ENCODE data around the gene KRTAP5-3.
"Not testable (repeated sequence)": the region's sequence is repeated elsewhere in the genome, so short reads cannot be mapped to it uniquely, and the experiment has no call there.

KRTAP5-3 gene, protein sequence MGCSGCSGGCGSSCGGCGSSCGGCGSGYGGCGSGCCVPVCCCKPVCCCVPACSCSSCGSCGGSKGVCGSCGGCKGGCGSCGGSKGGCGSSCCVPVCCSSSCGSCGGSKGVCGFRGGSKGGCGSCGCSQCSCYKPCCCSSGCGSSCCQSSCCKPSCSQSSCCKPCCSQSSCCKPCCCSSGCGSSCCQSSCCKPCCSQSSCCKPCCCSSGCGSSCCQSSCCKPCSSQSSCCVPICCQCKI

DNA sequence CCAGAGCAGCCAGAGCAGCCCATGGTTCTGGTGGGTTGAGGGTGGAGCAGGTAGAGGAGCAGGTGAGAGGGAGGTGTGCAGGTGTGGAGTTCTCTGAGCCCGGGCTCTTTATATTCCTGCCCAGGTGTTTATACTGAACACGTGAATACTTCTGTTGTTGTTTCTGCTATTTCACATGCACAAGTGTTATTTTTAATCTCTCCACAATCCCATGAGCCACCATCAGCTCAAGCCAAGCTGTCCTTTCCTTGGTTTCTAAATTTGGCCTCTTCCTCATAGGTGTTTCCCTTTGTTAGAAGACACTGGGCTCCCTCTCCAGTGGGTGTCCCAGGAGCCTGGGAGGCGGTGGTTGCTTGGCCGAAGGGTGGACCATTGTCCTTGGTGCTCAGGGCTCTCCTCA is at the start of gene KRTAP5-3:
TSS of gene KRTAP5-3 (minus strand) at position 101 of the 400 bp plus-strand sequence. CDS start at position 23, 78 bp downstream.
- DNase-seq (ENCODE audit: low spot score) = no peak

GRCh38 chr11:1656670-1657069 is 48.4 kb upstream of the KRTAP5-3 start:
- DNase-seq (ENCODE audit: low spot score) = no peak

GRCh38 chr11:1656061-1656441 is 47.8 kb upstream of the KRTAP5-3 start:
- no peak for DNase-seq (ENCODE audit: low spot score)

GRCh38 chr11:1655168-1656060 is 47.2 kb upstream of the KRTAP5-3 start:
- no peak for DNase-seq (ENCODE audit: low spot score)

DNA sequence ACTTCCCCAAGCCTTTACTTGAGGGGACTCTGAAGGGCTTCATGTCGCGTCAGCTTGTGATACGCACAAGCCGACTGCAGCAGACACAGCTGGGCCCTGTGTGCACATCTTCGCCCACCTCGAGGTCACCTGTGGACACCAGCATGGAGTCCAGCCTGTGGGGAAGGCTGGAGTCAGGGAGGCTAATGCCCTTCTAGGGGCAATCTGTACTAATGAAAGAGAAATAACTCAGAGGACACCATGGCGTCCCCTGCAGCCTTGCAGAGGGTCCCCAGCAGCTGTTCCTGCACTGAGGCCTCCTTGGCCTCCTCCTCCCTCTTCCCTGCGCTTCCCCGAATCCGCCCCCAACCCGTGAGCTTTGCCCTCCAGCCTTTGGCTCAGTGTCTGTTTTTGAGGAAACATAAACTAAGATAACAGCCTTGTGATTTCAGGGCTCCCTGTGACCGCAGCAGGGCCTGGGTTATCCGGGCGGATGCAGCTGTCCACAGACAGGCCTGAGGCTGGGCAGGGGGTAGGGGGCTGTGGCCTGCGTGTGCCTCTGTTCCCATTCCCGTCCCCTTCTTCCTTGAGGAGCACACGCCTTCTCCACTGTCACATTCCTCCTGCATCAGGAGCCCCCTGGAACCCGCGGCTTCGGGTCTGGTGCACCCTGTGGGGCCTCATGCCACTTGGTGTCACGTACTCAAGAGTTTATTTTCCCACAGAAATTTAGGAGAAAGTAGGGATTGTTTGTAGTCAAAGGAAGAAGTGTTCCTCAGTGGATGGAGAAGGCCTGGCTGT is 46.3 kb upstream of the KRTAP5-3 start:
- no peak for DNase-seq (ENCODE audit: low spot score)

DNA sequence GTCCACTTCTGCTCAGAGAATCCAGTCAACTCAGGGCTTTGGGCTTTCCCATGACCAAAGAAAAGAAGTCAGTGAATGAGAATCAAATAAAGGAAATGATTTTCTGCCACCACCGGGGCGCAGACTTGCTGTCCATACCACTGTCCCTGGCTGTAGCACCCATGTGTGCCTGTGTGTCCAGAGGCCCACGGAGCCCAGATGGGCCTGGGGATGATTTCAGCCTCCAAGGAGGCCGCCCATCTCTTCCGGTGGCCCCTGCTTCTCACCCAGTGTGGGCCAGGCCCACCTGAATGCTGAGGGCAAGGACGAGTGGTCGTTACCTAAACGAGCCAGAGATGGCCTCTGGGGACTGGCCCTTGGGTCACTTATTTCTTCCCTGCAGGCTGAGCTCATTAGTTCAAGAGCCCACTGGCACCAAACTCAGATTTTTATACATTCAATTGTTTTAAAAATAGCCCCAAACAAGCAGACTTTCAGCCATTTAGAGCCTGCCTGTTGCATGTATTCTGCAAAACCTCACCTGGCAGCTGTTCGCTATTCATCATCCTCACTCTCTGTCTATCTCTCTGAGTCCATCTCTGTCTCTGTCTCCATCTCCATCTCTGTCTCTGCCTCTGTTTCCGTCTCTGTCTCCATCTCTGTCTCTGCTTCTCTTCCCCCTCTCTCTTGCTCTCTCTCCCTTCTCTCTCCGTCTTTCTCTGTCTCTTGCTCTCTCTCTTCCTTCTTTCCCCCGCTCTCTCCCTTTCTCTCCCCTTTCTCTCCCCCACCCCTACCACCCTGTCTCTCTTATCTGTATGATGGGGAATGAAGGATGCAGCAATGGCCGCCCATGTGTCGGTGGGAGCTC is 45.5 kb upstream of the KRTAP5-3 start:
- no peak for DNase-seq (ENCODE audit: low spot score)

GRCh38 chr11:1652771-1653540 is 44.7 kb upstream of the KRTAP5-3 start:
- peak; percentile 52 for DNase-seq (ENCODE audit: low spot score)

DNA sequence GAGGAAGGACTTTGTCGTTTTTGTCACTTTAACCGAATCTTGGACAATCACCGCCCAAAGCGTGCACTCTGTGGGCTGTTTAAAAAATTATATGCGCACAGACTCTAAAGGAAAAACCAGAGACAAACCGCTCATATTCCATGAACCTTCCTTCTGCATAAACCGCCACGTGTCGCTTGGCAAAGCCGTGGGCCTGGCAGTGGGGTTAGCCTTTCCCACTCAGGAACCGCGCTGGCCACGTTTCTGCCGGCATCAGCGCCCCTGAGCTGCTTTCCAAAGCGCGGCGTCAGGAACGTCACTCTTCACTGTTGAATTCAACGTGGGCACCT is 44.1 kb upstream of the KRTAP5-3 start:
- no peak for DNase-seq (ENCODE audit: low spot score)

GRCh38 chr11:1652026-1652425 is 43.8 kb upstream of the KRTAP5-3 start:
- no peak for DNase-seq (ENCODE audit: low spot score)

DNA sequence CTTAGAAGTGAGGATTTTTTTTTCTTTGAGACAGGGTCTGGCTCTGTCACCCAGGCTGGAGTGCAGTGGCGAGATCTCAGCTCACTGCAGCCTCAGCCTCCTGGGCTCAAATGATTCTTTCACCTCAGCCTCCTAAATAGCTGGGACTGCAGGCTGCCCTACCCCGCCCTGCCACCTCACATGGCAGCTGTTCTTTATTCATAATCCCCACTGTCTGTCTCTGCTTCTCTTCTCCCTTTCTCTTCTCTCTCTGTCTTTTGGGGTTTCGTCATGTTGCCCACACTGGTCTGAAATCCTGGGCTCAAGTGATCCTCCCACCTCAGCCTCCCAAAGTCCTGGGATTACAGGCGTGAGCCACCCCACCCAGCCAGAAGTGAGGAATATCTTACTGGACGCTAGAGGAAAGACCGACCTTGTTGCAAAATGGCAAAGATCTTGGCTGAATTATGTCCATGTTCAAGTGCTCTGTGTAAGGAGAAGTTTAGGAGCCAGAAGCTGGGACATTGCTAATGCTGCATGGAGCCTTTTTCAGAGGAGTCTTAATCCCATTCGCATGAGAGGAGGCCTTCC is 43.2 kb upstream of the KRTAP5-3 start:
- DNase-seq (ENCODE audit: low spot score) = no peak

- DNase-seq (ENCODE audit: low spot score) = no peak
Measured at GRCh38 chr11:1650918-1651262, 42.6 kb upstream of the KRTAP5-3 start.

GRCh38 chr11:1650034-1650917 is 42.0 kb upstream of the KRTAP5-3 start:
- no peak for DNase-seq (ENCODE audit: low spot score)

DNA sequence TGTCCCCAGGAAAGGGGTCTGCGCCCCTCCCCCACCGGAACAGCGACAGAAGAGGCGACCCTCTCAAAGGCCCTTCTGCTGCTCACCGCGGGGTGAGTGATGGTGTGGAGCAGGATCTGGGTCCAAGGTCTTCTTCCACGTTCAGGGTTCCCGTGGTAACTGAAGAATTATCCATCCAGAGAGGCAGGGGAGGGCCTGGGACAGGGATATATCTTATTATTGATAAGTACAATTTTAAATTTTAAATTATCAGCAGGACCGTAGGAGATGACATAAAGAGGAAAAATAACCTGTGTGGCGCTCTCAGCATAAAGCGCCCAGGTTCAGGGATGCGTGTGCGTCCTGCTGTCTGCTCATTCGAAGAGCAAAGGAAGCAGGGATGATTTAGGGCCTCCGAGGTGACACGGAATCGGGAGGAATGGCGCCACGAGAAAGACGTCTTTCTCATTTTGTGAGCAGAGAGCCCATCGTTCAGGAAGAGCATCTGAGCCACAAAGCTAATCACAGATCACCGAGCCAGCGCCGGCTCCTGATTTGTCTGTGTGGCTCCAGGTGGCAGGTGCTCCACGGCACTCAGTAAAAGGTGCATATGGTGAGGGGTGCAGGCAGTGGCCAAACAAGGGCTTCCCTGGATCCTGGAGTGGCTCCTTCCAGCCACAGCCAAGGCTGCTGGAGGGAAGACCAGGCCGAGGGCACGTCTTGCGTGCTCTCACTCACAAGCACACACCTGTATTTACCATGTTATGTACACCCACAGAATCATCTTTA is 40.6 kb upstream of the KRTAP5-3 start:
- no peak for DNase-seq (ENCODE audit: low spot score)

- DNase-seq (ENCODE audit: low spot score) = no peak
Measured at GRCh38 chr11:1647901-1648652, 39.8 kb upstream of the KRTAP5-3 start.

DNA sequence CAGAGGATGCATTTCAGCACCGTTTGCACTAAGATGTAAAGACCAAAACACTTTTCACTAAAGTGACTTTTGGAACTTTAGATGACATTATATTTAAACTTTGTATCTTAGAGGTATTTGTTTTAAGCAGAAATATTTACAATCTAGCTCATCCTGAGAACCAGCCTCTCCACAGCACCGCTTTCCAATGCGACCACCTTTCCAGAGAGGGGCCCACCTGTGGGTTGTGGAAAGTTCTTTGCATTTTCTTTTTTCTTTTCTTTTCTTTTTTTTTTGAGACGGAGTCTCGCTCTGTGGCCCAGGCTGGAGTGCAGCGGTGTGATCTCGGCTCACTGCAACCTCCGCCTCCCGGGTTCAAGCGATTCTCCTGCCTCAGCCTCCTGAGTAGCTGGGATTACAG is 38.3 kb upstream of the KRTAP5-3 start:
- DNase-seq (ENCODE audit: low spot score) = not testable (repeated sequence)

DNA sequence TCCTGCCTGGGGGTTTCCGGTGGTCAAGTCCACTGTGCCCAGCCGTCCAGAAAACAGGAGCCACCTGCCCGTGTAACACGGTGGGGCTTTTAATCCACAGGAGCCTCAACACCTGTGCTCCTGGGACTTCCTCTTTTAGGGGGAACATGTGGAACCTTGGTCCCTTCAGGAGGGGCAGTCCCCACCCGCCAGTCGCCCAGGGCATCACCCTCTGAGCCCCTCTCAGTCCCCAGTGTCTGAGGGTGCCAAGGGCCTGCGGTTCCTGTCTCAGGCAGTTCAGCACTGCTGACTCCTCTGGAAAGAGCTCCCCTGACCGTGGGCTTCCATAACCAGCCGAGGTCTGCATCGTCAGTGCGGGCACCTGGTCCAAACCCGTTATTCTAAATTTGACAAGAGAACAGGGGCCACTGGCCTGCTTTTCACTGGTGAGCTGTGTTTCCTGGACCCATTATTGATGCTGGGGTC is 37.1 kb upstream of the KRTAP5-3 start:
- no peak for DNase-seq (ENCODE audit: low spot score)

GRCh38 chr11:1644601-1645356 is 36.5 kb upstream of the KRTAP5-3 start:
- DNase-seq (ENCODE audit: low spot score) = no peak
